DMS114 treated with DMSO at 0.1 percent for 48 hours (cell line): ENCODE results near the gene RPTOR.
"Not testable (repeated sequence)": the region's sequence is repeated elsewhere in the genome, so short reads cannot be mapped to it uniquely, and the experiment has no call there.

Source experiments
- DNase-seq: peaks from one replicate; lab custom pipeline; 2025; ENCODE audit not compliant: unreplicated experiment; lab: John Stamatoyannopoulos, UW

The RPTOR gene

GRCh38 chr17:80811181-80812105 is 266.8 kb downstream of the RPTOR start:
- DNase-seq = no peak

GRCh38 chr17:80812362-80813088 is 267.9 kb downstream of the RPTOR start:
- DNase-seq = no peak

- no peak for DNase-seq
These were observed 268.7 kb downstream of the RPTOR start for GRCh38 chr17:80813318-80813717.

- no peak for DNase-seq
These were observed 269.9 kb downstream of the RPTOR start for GRCh38 chr17:80814491-80814890.

GRCh38 chr17:80815151-80815681 is 270.6 kb downstream of the RPTOR start:
- no peak for DNase-seq

- not testable (repeated sequence) for DNase-seq
These were observed 271.1 kb downstream of the RPTOR start for GRCh38 chr17:80815718-80816117.

GRCh38 chr17:80816241-80817103 is 271.8 kb downstream of the RPTOR start:
- DNase-seq = no peak

- no peak for DNase-seq
These were observed 272.7 kb downstream of the RPTOR start for GRCh38 chr17:80817321-80817845.

GRCh38 chr17:80817861-80818260 is 273.2 kb downstream of the RPTOR start:
- DNase-seq = no peak

- DNase-seq = no peak
These were observed 274.2 kb downstream of the RPTOR start for GRCh38 chr17:80818871-80819270.

GRCh38 chr17:80819422-80820164 is 275.0 kb downstream of the RPTOR start:
- no peak for DNase-seq

GRCh38 chr17:80820331-80820730 is 275.7 kb downstream of the RPTOR start:
- DNase-seq = no peak

GRCh38 chr17:80821546-80821945 is 276.9 kb downstream of the RPTOR start:
- DNase-seq = no peak

- no peak for DNase-seq
These were observed 277.5 kb downstream of the RPTOR start for GRCh38 chr17:80822021-80822699.

- no peak for DNase-seq
These were observed 278.2 kb downstream of the RPTOR start for GRCh38 chr17:80822700-80823410.

GRCh38 chr17:80824549-80825470 is 280.2 kb downstream of the RPTOR start:
- no peak for DNase-seq

- no peak for DNase-seq
These were observed 281.1 kb downstream of the RPTOR start for GRCh38 chr17:80825471-80826345.
